Activated T-cell treated with anti-CD3 and anti-CD28 coated beads, Interleukin-2, amount 50 U/mL, for 4 hours (primary cell): ENCODE results near the gene DTNB. TPM values are rescaled to one million over a fixed set of nuclear protein-coding genes. Genes with fewer than 3 reads are reported as not detected.
A peak's percentile ranks its signal among the peaks of the same experiment; 100 is the strongest.

Experiments used
- ATAC-seq, 2 donors: fragments of 200-7000 bp; cut with Tn5 transposase; one replicate each; pipeline ENCODE4 v1.10.0; 2021
- DNase-seq: peaks from one replicate; pipeline ENCODE4 v3.0.0-alpha.2; 2020
- H3K27me3 Mint-ChIP-seq: one replicate; pipeline ENCODE4 v1.8.0; 2021; ENCODE audit warnings: low read depth, mixed read lengths
- H3K36me3 Mint-ChIP-seq: one replicate; pipeline ENCODE4 v1.8.0; 2022; ENCODE audit warnings: mixed read lengths; ENCODE audit not compliant: insufficient read depth
- H3K4me1 Mint-ChIP-seq: one replicate; pipeline ENCODE4 v1.8.0; 2021; ENCODE audit warnings: low read depth, mixed read lengths
- H3K4me3 Mint-ChIP-seq: one replicate; pipeline ENCODE4 v1.8.0; 2021; ENCODE audit warnings: mild to moderate bottlenecking, moderate library complexity, mixed read lengths
- H3K9me3 Mint-ChIP-seq: one replicate; pipeline ENCODE4 v1.8.0; 2021; ENCODE audit warnings: mixed read lengths
- total RNA-seq, 3 donors: library from RNA; stranded (reverse); gene quantifications; one replicate each; pipeline ENCODE4 v1.2.1, GENCODE V29; 2021

Gene DTNB
- total RNA-seq, 3 donors from 2014 or later = 9.1 to 12.3 (median 11.2) TPM

- H3K4me3 Mint-ChIP-seq = peak overlapping the region; percentile 6
- peaks cover 6% of the 10 kb centered on the region for H3K4me1 Mint-ChIP-seq
- peak; percentile 95 to 97 for ATAC-seq
- no peaks in the 10 kb centered on the region for H3K27me3 Mint-ChIP-seq
- H3K9me3 Mint-ChIP-seq = no peaks in the 10 kb centered on the region
- DNase-seq = no peak
- peaks cover 4% of the 10 kb centered on the region for H3K36me3 Mint-ChIP-seq
Measured at GRCh38 chr2:25521665-25522387, 151.6 kb downstream of the DTNB start.

GRCh38 chr2:25521126-25521525, 152.3 kb downstream of the DTNB start:
- no peak for ATAC-seq
- no peak for DNase-seq
- Mint-ChIP-seq H3K36me3 (peaks cover 4% of the 10 kb centered on the region), H3K27me3 (no peaks in the 10 kb centered on the region), H3K4me3 (no peak overlapping the region), H3K4me1 (peaks cover 6% of the 10 kb centered on the region), H3K9me3 (no peaks in the 10 kb centered on the region)

- ATAC-seq (no peak), DNase-seq (no peak)
- no peaks in the 10 kb centered on the region for H3K9me3 Mint-ChIP-seq
- no peaks in the 10 kb centered on the region for H3K27me3 Mint-ChIP-seq
- peaks cover 4% of the 10 kb centered on the region for H3K36me3 Mint-ChIP-seq
- peaks cover 19% of the 10 kb centered on the region for H3K4me1 Mint-ChIP-seq
- H3K4me3 Mint-ChIP-seq = no peak overlapping the region
Measured at GRCh38 chr2:25517701-25518100, 155.7 kb downstream of the DTNB start.

GRCh38 chr2:25514043-25514637, 159.2 kb downstream of the DTNB start:
- Mint-ChIP-seq H3K36me3 (peaks cover 4% of the 10 kb centered on the region), H3K4me1 (peaks cover 13% of the 10 kb centered on the region), H3K4me3 (no peak overlapping the region), H3K27me3 (no peaks in the 10 kb centered on the region), H3K9me3 (no peaks in the 10 kb centered on the region)
- DNase-seq (no peak), ATAC-seq (no peak)

GRCh38 chr2:25512707-25513106, 160.7 kb downstream of the DTNB start:
- Mint-ChIP-seq H3K36me3 (peaks cover 4% of the 10 kb centered on the region), H3K4me3 (no peak overlapping the region), H3K27me3 (no peaks in the 10 kb centered on the region), H3K9me3 (no peaks in the 10 kb centered on the region), H3K4me1 (peaks cover 13% of the 10 kb centered on the region)
- no peak for DNase-seq
- ATAC-seq = no peak

- peaks cover 2% of the 10 kb centered on the region for H3K36me3 Mint-ChIP-seq
- no peak for DNase-seq
- H3K9me3 Mint-ChIP-seq = no peaks in the 10 kb centered on the region
- no peak for ATAC-seq
- no peak overlapping the region for H3K4me3 Mint-ChIP-seq
- no peaks in the 10 kb centered on the region for H3K27me3 Mint-ChIP-seq
- H3K4me1 Mint-ChIP-seq = peaks cover 1% of the 10 kb centered on the region
Measured at GRCh38 chr2:25506226-25506625, 167.2 kb downstream of the DTNB start.

GRCh38 chr2:25505622-25506021, 167.8 kb downstream of the DTNB start:
- no peak for ATAC-seq
- Mint-ChIP-seq H3K36me3 (peaks cover 2% of the 10 kb centered on the region), H3K27me3 (no peaks in the 10 kb centered on the region)

GRCh38 chr2:25505182-25505581, 168.2 kb downstream of the DTNB start:
- no peak overlapping the region for H3K4me3 Mint-ChIP-seq

More at GRCh38 chr2:25505622-25506021, 167.8 kb downstream of the DTNB start:
- no peak for DNase-seq
- Mint-ChIP-seq H3K4me3 (no peak overlapping the region), H3K9me3 (no peaks in the 10 kb centered on the region), H3K4me1 (peaks cover 1% of the 10 kb centered on the region)

GRCh38 chr2:25504266-25504665, 169.1 kb downstream of the DTNB start:
- DNase-seq (no peak), ATAC-seq (no peak)
- Mint-ChIP-seq H3K27me3 (no peaks in the 10 kb centered on the region), H3K4me1 (peaks cover 1% of the 10 kb centered on the region), H3K4me3 (no peak overlapping the region), H3K9me3 (no peaks in the 10 kb centered on the region), H3K36me3 (peaks cover 2% of the 10 kb centered on the region)

More at GRCh38 chr2:25505182-25505581, 168.2 kb downstream of the DTNB start:
- Mint-ChIP-seq H3K27me3 (no peaks in the 10 kb centered on the region), H3K36me3 (peaks cover 2% of the 10 kb centered on the region), H3K4me1 (peaks cover 1% of the 10 kb centered on the region), H3K9me3 (no peaks in the 10 kb centered on the region)
- DNase-seq = no peak
- ATAC-seq = no peak

- no peaks in the 10 kb centered on the region for H3K27me3 Mint-ChIP-seq
- H3K9me3 Mint-ChIP-seq = no peaks in the 10 kb centered on the region
- ATAC-seq (no peak), DNase-seq (no peak)
- no peak overlapping the region for H3K4me3 Mint-ChIP-seq
- H3K4me1 Mint-ChIP-seq = peaks cover 5% of the 10 kb centered on the region
- H3K36me3 Mint-ChIP-seq = peaks cover 5% of the 10 kb centered on the region
Measured at GRCh38 chr2:25499157-25499556, 174.2 kb downstream of the DTNB start.

- Mint-ChIP-seq H3K9me3 (no peaks in the 10 kb centered on the region), H3K4me3 (no peak overlapping the region), H3K4me1 (peaks cover 5% of the 10 kb centered on the region), H3K36me3 (peaks cover 5% of the 10 kb centered on the region), H3K27me3 (no peaks in the 10 kb centered on the region)
- DNase-seq = no peak
- no peak for ATAC-seq
Measured at GRCh38 chr2:25497918-25498407, 175.4 kb downstream of the DTNB start.

GRCh38 chr2:25497229-25497917, 176.0 kb downstream of the DTNB start:
- Mint-ChIP-seq H3K9me3 (no peaks in the 10 kb centered on the region), H3K4me3 (no peak overlapping the region), H3K36me3 (peaks cover 5% of the 10 kb centered on the region), H3K4me1 (peaks cover 5% of the 10 kb centered on the region), H3K27me3 (no peaks in the 10 kb centered on the region)
- DNase-seq (no peak), ATAC-seq (no peak)

- DNase-seq (no peak), ATAC-seq (no peak)
- Mint-ChIP-seq H3K4me3 (no peak overlapping the region), H3K9me3 (no peaks in the 10 kb centered on the region), H3K27me3 (no peaks in the 10 kb centered on the region), H3K36me3 (peaks cover 5% of the 10 kb centered on the region), H3K4me1 (peaks cover 5% of the 10 kb centered on the region)
Measured at GRCh38 chr2:25494616-25495015, 178.8 kb downstream of the DTNB start.

GRCh38 chr2:25493207-25493606, 180.2 kb downstream of the DTNB start:
- Mint-ChIP-seq H3K27me3 (no peaks in the 10 kb centered on the region), H3K4me3 (no peak overlapping the region), H3K36me3 (peaks cover 5% of the 10 kb centered on the region), H3K9me3 (no peaks in the 10 kb centered on the region), H3K4me1 (peaks cover 4% of the 10 kb centered on the region)
- ATAC-seq (no peak), DNase-seq (no peak)
